HepG2 (cell line): ENCODE measurements around the gene FANCL.

Source experiments
- TAF1 ChIP-seq: sonication (generic); formaldehyde crosslinking; IDR thresholded peaks from 2 replicates; pipeline ENCODE4 v1.4.0; 2020; ENCODE audit warnings: missing genetic modification reagents
- TCF7L2 ChIP-seq: IDR thresholded peaks from 2 replicates; pipeline ENCODE4 v1.6.1; 2011; ENCODE audit warnings: mild to moderate bottlenecking, low read depth, low read length, moderate library complexity
- ZNF790 ChIP-seq: sonication (generic); formaldehyde crosslinking; IDR thresholded peaks from 2 replicates; pipeline ENCODE4 v1.8.0; 2022; ENCODE audit warnings: missing genetic modification reagents, mild to moderate bottlenecking, borderline replicate concordance

GRCh38 chr2:58138396-58139030, 102.6 kb downstream of the FANCL start:
- TF ChIP-seq TCF7L2 (no peak), ZNF790 (CRISPR knock-in tag) (no peak), TAF1 (no peak)
